Fibroblast of peridontal ligament (primary cell): ENCODE results near the gene GRK5.

Experiments
- DNase-seq: peaks from one replicate; pipeline ENCODE4 v3.0.0-alpha.2; 2010; ENCODE audit errors: extremely low read depth

Gene GRK5

DNA sequence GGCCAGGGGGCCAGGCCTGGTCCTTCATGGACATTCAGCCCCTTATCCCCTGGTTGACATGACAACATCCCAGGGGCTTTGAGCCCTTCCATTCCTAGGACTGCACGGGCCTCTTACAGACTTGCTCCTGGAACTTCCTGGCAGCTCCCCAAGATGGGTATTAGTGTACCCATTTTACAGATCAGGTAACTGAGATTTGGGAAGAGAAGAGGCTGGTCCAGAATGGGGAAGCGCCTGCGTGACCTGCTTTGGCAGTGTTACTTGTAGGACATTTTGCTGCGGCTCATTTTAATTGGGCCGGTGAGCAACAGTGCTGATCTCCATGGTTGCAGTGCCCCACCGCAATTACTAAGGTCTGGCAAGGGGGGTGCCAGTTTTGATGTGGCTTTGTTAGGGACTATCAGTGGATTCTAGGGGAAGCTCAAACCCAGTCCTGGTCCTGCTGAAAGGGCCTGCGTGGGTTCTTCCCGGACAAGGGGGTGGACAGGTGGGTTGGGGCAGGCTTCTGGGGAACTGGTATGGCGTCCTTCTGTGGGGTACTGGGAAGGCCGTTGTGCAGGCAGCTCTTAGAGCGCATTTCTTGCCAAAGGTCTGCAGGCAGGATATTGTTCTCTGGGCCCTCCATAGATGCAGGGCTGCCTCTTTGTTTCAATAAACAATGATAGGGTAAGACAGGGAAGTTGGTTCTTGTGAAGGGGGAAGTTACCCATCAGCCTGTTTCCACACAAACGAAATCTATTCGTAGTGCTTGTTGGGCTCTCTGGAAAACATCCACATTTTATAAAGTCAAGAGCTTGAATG lies 197.5 kb downstream of the GRK5 start:
- DNase-seq: no peak

DNA sequence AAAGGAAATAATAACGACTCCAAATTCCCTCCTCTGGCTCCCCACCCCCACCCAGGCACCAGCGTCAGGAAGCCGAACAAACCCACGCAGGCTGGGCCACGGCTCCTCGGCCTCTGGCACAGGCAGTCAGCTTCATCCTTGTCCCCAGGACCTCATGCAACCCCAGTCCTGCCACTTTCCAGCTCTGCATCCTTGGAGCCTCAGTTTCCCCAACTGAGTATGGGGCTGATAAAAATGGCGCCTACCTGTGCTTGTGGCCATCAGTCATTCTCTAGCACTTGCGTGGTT lies 198.1 kb downstream of the GRK5 start:
- no peak for DNase-seq

DNA sequence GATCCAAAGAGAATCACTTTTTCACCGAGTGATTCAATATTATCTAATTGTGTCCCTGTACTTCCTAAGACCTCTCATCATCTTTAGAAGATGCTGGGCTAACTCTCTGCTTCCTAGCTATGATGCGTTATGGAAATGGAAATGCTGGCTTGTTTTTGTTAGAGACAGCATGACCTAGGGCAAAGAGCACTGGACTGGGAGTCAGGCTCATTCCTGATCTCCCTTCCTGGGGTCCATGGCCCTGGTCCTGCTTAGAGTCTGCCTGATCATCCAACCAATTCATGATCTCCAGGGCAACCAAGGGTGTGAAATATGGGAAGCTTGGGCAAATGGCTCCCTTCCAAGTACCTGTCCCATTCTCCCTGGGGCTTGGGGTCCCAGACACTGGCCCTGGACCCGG lies 198.8 kb downstream of the GRK5 start:
- DNase-seq: no peak

DNA sequence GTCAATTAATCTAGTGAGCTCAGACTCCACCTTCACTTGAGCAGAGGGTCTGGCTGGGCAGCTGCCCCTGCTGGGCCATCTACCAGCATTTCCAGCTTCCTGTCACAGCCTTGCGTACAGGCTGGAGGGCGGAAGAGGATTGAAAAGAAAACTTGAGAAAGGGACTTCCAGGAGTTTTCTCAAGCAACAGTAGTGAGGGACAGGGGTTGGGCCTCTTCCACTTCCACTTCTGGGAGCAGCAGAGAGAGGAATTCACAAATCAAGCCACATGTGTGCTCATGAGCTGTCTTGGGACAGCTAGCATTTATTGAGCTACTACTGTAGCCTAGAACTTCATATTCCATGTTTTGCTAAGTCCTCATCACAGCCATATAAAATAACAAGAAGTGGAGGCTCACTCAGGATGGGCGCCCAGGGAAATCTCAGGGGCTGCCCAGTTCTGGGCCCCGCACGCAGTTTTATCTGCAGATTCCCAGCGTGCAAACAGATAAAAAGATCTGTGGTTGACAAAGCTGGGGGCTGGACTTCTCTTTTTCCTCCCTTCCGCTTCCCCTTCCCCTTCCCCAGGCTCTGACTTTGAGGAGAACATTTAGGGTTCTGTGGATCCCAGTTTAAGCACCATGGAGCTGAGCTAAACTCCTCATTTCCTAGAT lies 199.4 kb downstream of the GRK5 start:
- DNase-seq: no peak

DNA sequence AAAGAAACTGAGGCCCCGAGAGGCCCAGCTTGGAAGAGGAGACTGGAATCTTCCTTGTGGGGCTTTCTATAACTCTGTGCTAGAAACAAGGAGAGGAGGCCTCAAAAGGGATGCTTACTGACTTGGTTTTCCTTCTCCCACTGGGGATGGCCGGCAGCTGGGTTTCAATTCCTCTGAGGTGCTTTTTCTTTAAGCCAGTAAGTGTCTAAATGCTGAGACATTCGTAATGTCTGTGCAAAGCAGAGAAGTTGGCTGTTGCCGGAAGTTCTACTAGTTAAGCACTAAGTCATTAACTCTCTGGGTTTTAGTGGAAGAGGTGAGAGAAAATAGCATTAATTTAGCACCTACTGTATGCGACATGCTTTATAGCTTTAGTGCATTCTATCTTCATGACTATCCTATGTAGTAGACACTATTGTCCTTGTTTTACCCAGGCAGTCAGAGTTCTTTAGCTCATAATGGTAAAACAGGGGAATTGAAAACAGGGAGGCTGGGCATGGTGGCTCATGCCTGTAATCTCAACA lies 199.9 kb downstream of the GRK5 start:
- no peak for DNase-seq

DNA sequence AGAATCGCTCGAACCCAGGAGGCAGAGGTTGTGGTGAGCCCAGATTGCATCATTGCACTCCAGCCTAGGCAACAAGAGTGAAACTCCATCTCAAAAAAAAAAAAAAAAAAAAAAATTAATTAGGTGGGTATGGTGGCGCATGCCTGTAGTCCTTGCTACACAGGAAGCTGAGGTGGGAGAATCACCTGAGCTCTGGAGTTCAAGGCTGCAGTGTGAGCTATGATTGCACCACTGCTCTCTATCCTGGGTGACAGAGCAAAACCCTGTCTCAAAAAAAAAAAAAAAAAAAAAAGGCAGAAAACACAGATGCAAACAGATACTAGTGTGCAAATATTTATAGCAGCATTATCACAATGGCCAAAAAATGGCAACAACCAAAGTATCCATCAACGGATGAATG lies 200.7 kb downstream of the GRK5 start:
- no peak for DNase-seq

DNA sequence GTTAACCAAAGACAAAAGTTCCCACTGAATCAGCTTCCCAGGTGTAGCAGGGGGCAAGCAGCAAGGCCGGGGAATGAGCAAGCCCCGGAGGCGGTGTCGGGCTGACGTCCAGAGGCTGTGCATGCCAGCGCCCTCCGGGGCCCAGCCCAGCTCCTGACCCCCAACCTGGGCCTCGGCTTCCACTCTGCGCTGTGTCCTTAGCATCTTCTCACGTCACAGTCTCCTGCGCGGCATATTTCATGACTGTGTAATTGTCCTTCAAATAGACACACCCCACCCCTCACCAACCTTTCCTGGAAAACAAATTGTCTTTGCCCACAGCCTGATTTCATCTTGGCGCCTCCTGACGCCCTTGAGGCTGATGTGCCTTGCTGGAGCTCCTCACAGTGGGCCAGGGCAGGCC lies 201.6 kb downstream of the GRK5 start:
- no peak for DNase-seq

DNA sequence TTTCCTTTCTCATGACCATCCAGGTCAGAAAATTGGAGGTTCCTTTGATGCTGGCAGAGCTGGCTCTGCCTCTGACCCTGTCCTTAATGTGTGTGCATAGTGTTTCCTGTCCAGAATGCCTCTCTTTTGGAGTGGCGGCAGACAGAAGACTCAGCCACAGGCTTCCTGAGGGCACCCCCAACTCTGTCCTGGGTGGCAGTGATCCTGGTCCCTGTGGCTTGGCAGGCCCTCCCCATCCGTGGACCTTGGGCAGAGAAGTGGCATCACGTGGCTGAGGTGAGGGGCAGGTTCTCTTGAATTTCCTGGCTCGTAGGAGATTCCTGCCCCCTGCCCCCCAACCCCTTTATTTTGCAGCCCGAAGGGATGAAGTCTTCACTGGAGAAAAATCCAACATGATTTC lies 202.0 kb downstream of the GRK5 start:
- DNase-seq: no peak

DNA sequence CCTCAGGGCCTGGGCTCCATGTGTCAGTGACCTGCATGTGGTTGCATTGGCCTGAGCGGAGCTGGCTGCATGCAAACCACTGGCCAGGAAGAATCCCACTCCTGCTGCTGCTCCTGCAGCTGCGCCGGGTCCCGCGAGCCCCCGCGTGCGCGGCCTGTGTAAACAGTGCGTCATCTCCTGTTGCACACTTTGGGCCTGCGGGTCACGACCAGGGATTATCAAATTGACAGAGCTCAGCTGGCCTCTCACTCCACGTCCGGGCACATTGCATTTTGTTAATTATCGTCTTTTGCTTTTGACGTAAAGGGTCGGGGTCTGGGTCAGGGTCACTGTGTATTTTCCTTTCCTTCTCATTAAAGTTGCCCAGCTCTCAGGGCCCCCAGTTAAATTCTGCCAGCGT lies 202.5 kb downstream of the GRK5 start:
- DNase-seq: no peak

DNA sequence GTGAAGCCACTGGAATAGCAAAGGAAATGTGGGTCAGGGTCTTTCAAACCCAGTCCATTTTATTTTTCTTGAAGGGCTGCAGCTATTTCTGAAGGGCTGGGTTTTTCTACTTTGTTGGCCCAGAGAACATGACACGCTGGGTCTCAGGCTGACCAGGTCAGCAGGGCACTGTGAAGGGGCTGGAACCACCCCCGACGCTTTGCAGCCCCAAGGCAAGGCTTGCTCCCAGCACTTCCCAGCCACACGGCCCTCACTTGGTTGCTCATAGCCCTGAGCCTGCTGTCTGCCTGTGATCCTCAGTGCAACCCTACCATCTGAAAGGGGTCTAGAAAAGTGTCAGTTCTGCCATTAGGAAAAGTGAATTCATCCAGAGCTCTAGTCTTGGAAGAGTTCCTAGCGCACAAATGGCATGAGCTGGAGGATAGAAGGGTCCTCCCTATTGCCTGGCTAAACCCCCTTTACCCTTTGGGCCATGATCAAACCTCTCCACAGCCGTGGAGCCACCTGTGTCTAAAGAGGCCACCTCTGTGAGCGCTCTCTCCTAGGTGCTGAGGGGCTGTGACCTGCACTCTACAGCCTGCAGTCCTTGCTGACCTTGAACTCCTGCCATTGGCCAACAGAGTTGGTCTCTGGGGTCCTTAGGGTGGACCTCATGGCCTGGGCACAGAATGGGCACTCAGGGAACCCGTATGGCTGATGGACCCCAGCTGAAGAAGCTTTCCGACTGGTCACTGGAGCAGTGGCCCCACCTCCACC lies 203.2 kb downstream of the GRK5 start:
- no peak for DNase-seq

DNA sequence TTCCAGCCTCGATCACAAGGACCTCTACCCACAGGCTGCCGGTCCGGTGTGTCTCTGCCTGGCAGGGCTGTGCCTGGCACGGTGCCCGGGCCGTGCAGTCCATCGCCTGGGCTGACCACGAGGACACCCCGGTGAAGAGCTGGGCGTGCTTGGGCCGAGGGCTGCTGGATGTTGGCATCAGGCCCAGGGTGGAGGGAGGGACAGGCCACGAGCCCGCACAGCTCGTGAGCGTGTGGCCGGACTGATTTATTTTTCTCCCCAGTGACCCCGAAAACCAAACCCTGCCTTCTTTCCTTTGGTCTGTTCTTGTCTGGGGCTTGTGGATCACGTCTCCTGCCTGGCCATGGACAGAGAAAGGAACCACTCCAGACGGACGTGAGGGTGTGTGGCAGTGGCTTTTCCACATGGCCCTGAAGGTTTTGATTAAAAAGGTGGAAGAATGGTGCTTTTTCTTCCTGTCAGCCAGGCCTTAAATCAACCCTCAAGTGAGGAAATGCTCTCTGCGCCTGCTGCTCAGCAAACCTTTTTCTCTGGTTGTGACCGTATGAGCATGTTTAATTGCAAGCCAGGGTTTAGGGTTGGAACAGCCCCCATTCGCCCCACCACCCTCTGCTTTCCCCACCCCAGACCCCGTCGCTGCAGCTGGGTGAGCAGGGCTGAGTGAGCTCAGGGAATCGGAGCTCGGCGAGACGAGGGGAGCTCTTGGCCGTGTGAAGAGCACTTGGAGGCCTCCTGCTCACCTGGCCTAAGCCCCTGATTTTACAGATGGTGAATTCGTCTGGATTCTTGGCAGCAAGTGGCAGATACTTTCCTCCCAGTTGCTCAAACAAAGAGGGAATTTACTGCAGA lies 205.1 kb downstream of the GRK5 start:
- DNase-seq: peak; percentile 38

DNA sequence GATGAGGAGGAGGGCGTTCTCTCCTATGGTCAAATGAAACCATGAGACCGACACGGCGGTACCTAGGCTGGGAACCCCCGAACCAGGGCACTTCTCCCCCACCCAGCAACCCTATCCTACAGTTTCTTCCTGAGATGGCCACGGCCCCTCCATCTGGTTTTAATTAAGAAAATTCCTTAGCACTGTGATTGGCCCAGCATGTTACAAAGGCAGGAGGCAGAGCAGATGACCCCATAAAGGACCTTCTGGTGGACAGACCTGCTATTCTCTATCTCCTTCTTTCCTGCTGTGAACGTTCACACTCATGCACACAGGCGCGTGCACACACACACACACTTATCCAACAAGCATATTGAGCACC lies 205.7 kb downstream of the GRK5 start:
- DNase-seq: peak; percentile 78

DNA sequence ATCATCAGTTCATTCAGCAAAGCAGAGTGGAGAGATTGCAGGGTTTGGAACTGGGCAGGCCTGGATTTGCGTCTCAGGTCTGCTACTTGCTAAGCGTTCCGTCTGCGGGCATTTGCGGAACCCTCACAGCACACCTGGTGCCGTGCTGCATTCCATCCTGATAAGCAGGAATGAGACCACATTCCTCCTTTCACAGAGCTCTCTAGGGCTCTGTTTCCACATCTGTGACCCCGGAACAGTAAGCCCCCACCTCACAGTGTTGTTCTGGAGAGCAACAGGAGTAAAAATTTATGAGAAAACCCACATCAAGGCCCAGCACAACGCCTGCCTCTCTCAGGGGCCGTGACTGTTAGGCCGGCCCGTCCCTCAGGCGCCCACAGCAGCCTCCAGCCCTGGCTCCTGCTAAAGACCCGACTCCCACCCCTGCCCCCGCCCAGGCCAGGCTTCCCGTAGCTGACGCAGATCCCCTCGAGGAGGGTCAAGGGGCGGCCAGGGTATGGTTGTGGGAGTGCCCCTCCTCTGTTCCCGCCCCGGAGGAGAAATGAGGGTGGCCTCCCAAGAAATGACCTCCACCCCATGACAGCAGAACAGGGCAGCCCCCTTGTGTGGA lies 206.2 kb downstream of the GRK5 start:
- DNase-seq: no peak

DNA sequence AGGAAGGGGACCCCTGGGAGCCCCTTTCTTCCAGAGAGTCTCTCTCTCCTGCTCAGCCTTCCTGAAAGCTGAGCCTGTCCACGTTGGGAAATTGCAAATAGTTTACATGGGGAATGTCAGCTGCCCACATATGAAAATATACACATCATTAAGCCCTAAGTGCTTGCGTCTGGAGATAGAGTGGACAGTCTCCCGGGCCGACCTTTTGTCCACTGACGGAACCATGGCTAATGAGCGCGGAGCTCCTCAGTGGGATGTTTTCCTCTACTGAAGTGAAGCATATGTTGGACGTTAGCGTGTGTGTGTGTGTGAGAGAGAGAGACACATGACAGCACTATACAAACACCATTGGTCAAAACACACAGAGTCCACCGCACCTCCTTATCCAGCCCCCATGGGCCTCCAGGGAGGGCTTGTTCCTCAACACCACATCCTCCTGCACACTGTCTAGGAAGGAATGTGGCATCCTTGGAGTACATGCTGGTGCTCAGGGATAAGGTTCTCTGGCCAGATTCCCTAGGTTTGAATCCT lies 206.8 kb downstream of the GRK5 start:
- peak; percentile 99 for DNase-seq

DNA sequence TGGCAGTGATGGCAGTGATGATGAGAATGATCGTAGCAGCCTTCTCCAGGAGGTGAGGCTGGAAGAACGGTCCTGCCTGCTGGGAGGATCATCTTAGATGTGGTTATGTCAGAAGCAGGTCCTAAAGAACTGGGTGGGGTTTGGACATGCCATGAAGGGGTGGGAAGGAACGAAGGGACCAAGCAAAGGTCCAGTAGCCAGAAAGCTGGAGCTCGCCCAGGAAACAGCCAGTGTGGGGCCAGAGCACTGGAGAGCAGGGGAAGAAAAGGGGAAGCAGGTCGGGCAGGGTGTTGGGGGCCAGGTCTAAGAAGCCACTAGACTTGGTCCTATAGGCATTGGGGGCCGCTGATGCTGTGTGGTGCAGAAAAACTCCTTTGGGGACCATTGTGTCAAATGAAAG lies 207.8 kb downstream of the GRK5 start:
- DNase-seq: no peak

DNA sequence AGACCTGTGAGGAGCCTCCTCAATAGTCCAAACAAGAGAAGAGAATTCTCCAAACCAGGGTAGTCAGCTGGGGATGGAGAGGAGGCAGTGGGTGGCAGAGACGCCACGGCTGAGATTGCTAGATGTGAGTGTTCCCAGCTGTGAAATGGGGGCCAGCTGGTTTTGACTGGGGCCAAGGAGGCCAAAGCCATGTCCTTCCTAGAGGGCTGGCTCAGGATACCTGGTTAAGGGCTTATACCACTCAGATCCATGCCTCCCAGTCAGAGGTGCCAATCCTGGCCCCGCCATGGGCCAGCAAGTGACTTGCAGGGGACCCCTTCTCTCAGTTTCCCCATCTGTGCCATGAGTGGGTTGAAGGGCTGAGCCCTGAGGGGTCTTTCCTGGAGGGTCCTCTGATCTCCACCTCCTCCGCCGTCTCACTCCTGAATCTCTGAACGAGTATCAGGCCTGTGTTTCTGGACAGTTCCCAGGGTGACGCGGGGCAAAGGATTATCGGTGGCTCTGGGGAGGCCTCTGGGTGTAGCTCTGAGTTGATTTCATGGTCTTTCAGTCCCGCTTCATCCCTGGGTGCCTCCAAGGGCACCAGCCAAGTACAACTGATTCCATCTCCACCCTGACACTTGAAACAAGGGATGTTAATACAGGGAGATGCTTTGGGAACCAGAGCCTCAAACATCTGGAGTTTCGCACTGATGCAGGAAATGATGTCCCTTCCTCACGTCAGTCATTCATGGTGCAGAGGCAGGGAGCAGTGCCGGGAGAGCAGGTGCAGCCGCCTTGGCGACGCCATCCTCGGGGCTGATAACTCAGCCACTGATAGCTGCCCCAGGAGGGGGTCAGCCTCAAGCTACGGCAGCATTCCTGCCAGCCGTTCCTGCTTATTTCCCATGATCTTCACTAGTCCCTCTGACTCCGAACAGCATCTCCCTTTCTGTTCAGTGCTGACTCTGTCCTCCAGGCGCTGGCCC lies 208.4 kb downstream of the GRK5 start:
- DNase-seq: no peak

DNA sequence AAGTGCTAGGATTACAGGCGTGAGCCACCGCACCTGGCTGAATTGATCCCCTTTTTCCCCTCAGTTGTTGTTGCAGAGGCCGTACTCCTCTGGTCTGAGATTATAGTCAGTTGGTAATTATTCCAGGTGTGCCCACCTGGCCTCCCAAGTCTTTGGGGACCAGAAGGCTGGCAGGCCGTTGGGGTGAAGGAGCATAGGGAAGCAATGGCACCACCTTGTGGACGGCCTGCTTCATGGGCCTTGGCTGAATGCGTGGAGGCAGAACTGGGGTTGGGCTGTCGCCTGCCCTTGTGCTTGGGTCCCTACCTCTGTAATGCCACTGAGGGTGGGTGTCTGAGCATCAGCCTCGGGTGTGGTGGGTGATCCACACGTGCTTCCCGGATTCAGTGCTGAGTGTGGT lies 209.5 kb downstream of the GRK5 start:
- DNase-seq: peak; percentile 54

DNA sequence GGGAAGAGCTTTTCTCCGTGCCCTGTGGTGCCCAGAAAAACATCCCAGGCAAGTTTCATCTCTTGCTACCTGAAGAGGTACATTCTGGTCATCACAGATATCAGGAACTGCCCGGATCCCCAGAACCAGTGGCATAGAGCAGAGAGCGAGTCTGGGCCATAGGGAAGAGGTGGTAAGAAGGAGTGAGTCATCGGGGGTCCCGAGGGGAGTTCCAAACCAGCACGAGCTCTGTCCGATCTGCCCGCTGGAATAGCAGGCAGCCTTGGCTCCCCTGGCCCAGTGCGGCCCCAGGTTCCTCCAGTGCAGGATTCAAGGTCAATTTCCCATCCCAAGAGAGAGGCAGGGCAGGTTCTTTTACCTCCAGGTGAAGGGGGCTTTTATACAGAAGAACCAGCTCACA lies 210.5 kb downstream of the GRK5 start:
- DNase-seq: no peak

DNA sequence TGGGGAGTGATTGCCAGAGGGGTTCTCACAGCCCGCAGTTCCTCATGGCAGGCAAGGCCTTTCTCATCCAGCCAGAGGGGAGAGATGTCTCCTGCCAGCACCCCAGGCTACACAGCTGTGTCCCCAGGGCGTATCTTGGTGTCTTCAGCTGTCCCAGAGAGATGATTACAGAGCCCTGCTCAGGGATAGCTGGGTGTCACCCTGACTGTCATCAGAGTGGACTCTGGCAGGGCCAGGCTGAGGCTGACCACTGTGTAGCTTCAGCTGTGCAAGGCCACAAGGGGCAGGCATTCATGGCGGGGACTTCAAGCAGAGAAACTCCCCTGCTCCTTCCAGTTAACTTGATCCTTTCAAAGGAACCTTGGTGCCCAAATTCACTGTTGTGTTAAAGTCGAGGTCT lies 211.0 kb downstream of the GRK5 start:
- no peak for DNase-seq

DNA sequence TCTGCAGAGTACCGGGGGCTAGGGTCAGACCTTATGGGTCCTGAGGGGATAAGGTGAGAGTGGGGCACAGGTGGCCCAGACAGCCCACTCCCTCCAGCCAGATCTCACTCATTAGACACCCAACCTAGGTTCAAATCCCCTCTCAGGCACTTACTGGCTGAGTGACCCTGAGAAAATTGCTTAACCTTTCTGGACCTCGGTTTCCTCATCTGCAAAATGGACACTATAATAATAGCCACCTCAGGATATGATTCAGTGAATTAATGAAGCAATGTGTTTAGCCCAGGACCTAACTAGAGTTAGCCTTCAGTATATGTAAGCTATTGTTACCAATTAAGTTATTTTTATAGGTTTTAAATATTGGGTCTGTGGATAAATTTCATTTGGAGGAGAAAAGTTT lies 212.6 kb downstream of the GRK5 start:
- no peak for DNase-seq
